ENCODE data around the gene TAS2R31. TPM values are rescaled to one million over a fixed set of nuclear protein-coding genes. Genes with fewer than 3 reads are reported as not detected.

The TAS2R31 gene
- total RNA-seq, 2 experiments from 2014 or later: 2.9 TPM

Other genes starting within 250 kb of the TAS2R31 start
- not detected for gene TAS2R7, start 228.8 kb downstream of the TAS2R31 start, total RNA-seq
- gene TAS2R8, start 224.1 kb downstream of the TAS2R31 start, total RNA-seq: not detected
- under 1 TPM in 1 of 2 experiments, not detected in 1; 0.28 TPM for gene TAS2R9, start 221.2 kb downstream of the TAS2R31 start, total RNA-seq
- under 1 TPM; 0.48 to 0.58 TPM for gene TAS2R10, start 205.0 kb downstream of the TAS2R31 start, total RNA-seq
- 1 to 10 TPM; 1.2 to 1.6 TPM for gene PRR4, start 181.9 kb downstream of the TAS2R31 start, total RNA-seq
- gene PRH1, start 147.2 kb downstream of the TAS2R31 start, total RNA-seq: 10 to 100 TPM; 18.5 to 22.4 TPM
- gene TAS2R13, start 121.8 kb downstream of the TAS2R31 start, total RNA-seq: 1 to 10 TPM; 1.0 to 1.3 TPM
- not detected for gene PRH2, start 102.2 kb downstream of the TAS2R31 start, total RNA-seq
- 1 to 10 TPM; 2.5 to 2.6 TPM for gene TAS2R14, start 92.1 kb downstream of the TAS2R31 start, total RNA-seq
- 1 to 10 TPM; 1.1 to 1.4 TPM for gene TAS2R50, start 44.5 kb downstream of the TAS2R31 start, total RNA-seq
- gene TAS2R20, start 33.1 kb downstream of the TAS2R31 start, total RNA-seq: 1 to 10 TPM; 1.2 to 2.0 TPM
- 1 to 10 TPM; 2.1 to 2.2 TPM for gene TAS2R19, start 8.8 kb downstream of the TAS2R31 start, total RNA-seq
- gene TAS2R46, start 30.9 kb upstream of the TAS2R31 start, total RNA-seq: 1 to 10 TPM; 1.2 to 1.4 TPM
- under 1 TPM; 0.39 to 0.54 TPM for gene TAS2R43, start 60.9 kb upstream of the TAS2R31 start, total RNA-seq
- gene TAS2R30, start 103.2 kb upstream of the TAS2R31 start, total RNA-seq: 1 to 10 TPM; 3.1 to 3.3 TPM
- gene SMIM10L1, start 139.8 kb upstream of the TAS2R31 start, total RNA-seq: 10 to 100 TPM; 10.1 to 10.3 TPM
- gene TAS2R42, start 155.5 kb upstream of the TAS2R31 start, total RNA-seq: not detected
- gene PRB3, start 238.3 kb upstream of the TAS2R31 start, total RNA-seq: not detected